Endothelial cell of umbilical vein (primary cell): Measurements from ENCODE around the gene TNRC6C. TPM values are rescaled to one million over a fixed set of nuclear protein-coding genes. Genes with fewer than 3 reads are reported as not detected.

Experiments used
- BruUV-seq: library from RNA; stranded (reverse); fragments of 400-500 nt; replicated peaks from 2 replicates; lab custom pipeline; 2021; lab: Mats Ljungman, UMichigan
- CTCF ChIA-PET: fragments of 300-600, 350-600 bp; sonication (Branson Sonifier 250); formaldehyde crosslinking; loops from one replicate; lab custom pipeline; 2021; ENCODE audit warnings: antibody characterized with exemption, inconsistent platforms; lab: Charles Lee
- POLR2A ChIA-PET: fragments of 300-600, 350-600 bp; sonication (Branson Sonifier 250); formaldehyde crosslinking; loops from one replicate; lab custom pipeline; 2021; ENCODE audit warnings: antibody characterized with exemption, inconsistent platforms; lab: Charles Lee
- DNase-seq: peaks from one replicate; pipeline ENCODE4 v3.0.0-alpha.2; 2011; ENCODE audit warnings: low read depth, low spot score
- FAIRE-seq: peaks from 2 replicates; lab custom pipeline; 2011; peaks lifted over from hg19 to GRCh38; lab: Jason Lieb, UNC
- H2AFZ ChIP-seq: 2 replicates; pipeline ENCODE4 v1.6.0; 2012; ENCODE audit warnings: low read depth, low read length, control low read depth, inconsistent platforms
- H3K27ac ChIP-seq: 2 replicates; pipeline ENCODE4 v1.5.1; 2011; ENCODE audit warnings: low read depth, mild to moderate bottlenecking, control low read depth, low read length, moderate library complexity; ENCODE audit not compliant: insufficient read depth
- H3K27me3 ChIP-seq, 2 experiments: 2 replicates each; pipeline versions ENCODE4 v1.6.0 to v1.6.1; 2011; ENCODE audit warnings: low read length in 2 of 2, mixed read lengths in 1 of 2; ENCODE audit not compliant: control insufficient read depth in 2 of 2, insufficient read depth in 2 of 2
- H3K36me3 ChIP-seq, 2 experiments: 2 replicates in 1 of 2; 3 replicates in 1 of 2; pipeline ENCODE4 v1.5.1; 2011; ENCODE audit warnings: low read length in 2 of 2, mild to moderate bottlenecking in 1 of 2, moderate library complexity in 1 of 2; ENCODE audit not compliant: control insufficient read depth in 2 of 2, insufficient read depth in 2 of 2; ENCODE audit errors: extremely low read depth in 1 of 2
- H3K4me1 ChIP-seq: 3 replicates; pipeline ENCODE4 v1.5.1; 2011; ENCODE audit warnings: mild to moderate bottlenecking, low read length; ENCODE audit not compliant: control insufficient read depth, insufficient read depth; ENCODE audit errors: extremely low read depth
- H3K4me2 ChIP-seq: 2 replicates; pipeline ENCODE4 v1.6.1; 2011; ENCODE audit warnings: low read length, control low read depth, mixed read lengths; ENCODE audit not compliant: insufficient read depth
- H3K4me3 ChIP-seq, 3 experiments: fragments of 200-600 bp in 1 of 3; sonication (generic), shearing (Covaris generic) in 1 of 3; replicated peaks in 1 of 3; 2 replicates each; pipeline ENCODE4 v1.5.1; 2011 to 2016; ENCODE audit warnings: control low read depth in 3 of 3, low read length in 3 of 3, mild to moderate bottlenecking in 2 of 3, inconsistent platforms in 1 of 3, low read depth in 1 of 3, moderate library complexity in 1 of 3; ENCODE audit not compliant: insufficient read depth in 1 of 3
- H3K79me2 ChIP-seq: 2 replicates; pipeline ENCODE4 v1.6.0; 2012; ENCODE audit warnings: low read length, inconsistent platforms; ENCODE audit not compliant: control insufficient read depth, insufficient read depth
- H3K9ac ChIP-seq: replicated peaks from 2 replicates; pipeline ENCODE3; 2011; ENCODE audit warnings: low read length, control low read depth; ENCODE audit not compliant: insufficient read depth; ENCODE audit errors: extremely low read depth
- H3K9me1 ChIP-seq: replicated peaks from 3 replicates; pipeline ENCODE4 v1.6.0; 2011; ENCODE audit warnings: mild to moderate bottlenecking, low read length; ENCODE audit not compliant: control insufficient read depth, insufficient read depth; ENCODE audit errors: extremely low read depth
- H3K9me3 ChIP-seq: replicated peaks from 2 replicates; pipeline ENCODE4 v1.5.1; 2012; ENCODE audit warnings: low read length, inconsistent platforms; ENCODE audit not compliant: control insufficient read depth, insufficient read depth
- H4K20me1 ChIP-seq: replicated peaks from 2 replicates; pipeline ENCODE3; 2011; ENCODE audit warnings: mild to moderate bottlenecking, low read length; ENCODE audit not compliant: control insufficient read depth, insufficient read depth; ENCODE audit errors: extremely low read depth
- FOS ChIP-seq: IDR thresholded peaks from 2 replicates; pipeline ENCODE4 v1.6.1; 2011; ENCODE audit warnings: mild to moderate bottlenecking, low read length, moderate library complexity, borderline replicate concordance; ENCODE audit not compliant: insufficient read depth
- JUN ChIP-seq: IDR thresholded peaks from 2 replicates; pipeline ENCODE4 v1.6.1; 2011; ENCODE audit warnings: borderline replicate concordance, low read depth; ENCODE audit not compliant: insufficient read length, insufficient read depth
- MYC ChIP-seq: IDR thresholded peaks from one replicate; pipeline ENCODE4 v1.6.1; 2011; ENCODE audit warnings: mild to moderate bottlenecking, low read depth, low read length
- POLR2A ChIP-seq: IDR thresholded peaks from 2 replicates; pipeline ENCODE4 v1.6.1; 2012; ENCODE audit warnings: low read depth, mild to moderate bottlenecking, control low read depth, low read length
- POLR2AphosphoS5 ChIP-seq: IDR thresholded peaks from 2 replicates; pipeline ENCODE4 v1.6.1; 2012; ENCODE audit warnings: low read depth, mild to moderate bottlenecking, control low read depth, low read length, moderate library complexity; ENCODE audit not compliant: insufficient read depth
- dilution Hi-C: fragments of 300-500 bp; cut with MboI; formaldehyde crosslinking; loops from one replicate; pipeline ENCODE4 v1.15.0; 2019; ENCODE audit warnings: low sequenced_read_pairs; ENCODE audit not compliant: extremely low pct_ligation_motif_present
- intact Hi-C: fragments of 100-400 bp; cut with micrococcal nuclease; formaldehyde crosslinking; loops from one replicate; pipeline ENCODE4 v1.10.0; 2022
- polyA plus RNA-seq, 4 experiments: library from polyadenylated mRNA; depleted of rRNA in 3 of 4; stranded (reverse) in 3 of 4; unstranded in 1 of 4; fragments of >200 nt; gene quantifications; 2 replicates each; pipeline versions ENCODE4 v1.2.1 to v1.2.3, GENCODE V29; 2011 to 2012; ENCODE audit warnings: missing spikeins in 1 of 4
- total RNA-seq: library from RNA; stranded (reverse); gene quantifications from 2 replicates; pipeline ENCODE4 v1.2.3, GENCODE V29; 2021
- TF ChIP-seq, protein P1 (sequence below), 2 donors: IDR thresholded peaks; 1 replicate in 1 of 2; 2 replicates in 1 of 2; pipeline ENCODE4 v1.5.1; 2011; ENCODE audit warnings: low read length in 2 of 2, mild to moderate bottlenecking in 2 of 2, moderate library complexity in 2 of 2, control low read depth in 1 of 2, inconsistent platforms in 1 of 2, low read depth in 1 of 2; ENCODE audit not compliant: insufficient read depth in 1 of 2; ENCODE audit errors: extremely low read depth in 1 of 2
- TF ChIP-seq, protein P2 (sequence below): IDR thresholded peaks from 2 replicates; pipeline ENCODE4 v1.6.1; 2011; ENCODE audit not compliant: insufficient read depth, insufficient read length

The TNRC6C gene
- total and polyA plus RNA-seq, 2 donors (not counting 3 experiments of a cell fraction or from before 2014, with no cell fraction given): 2.1 to 17.5 TPM

DNA sequence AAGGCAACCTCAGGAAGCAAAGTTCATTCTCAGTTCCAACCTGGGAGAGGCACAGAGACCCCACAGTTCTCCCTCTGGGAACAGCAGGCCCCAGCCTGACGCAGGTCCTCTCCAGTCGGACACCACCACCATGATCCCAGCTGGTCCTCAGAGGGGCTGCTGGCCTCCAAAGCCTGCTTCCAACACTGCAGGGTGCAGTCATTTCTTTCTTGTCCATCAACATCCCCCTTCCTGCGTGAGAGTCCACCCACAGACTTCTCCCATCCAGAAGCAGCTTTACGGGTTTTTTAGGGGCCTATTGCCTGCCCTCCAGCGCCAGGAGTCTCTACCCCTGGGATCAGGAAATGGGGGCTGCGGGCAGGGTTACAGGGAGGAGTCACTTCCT is 29.3 kb upstream of the TNRC6C start:
- DNase-seq (no peak), FAIRE-seq (no peak)
- peaks cover 5 to 12% of the 10 kb centered on the region in 2 experiments for H3K27me3 ChIP-seq
- intact Hi-C loops (no loop called here), dilution Hi-C loops (no loop called here)
- CTCF ChIA-PET: interaction anchor here (0.9 to 1.1 kb wide), 3 partner anchors 8 to 85 kb away, joined by 3 to 4 read pairs (median 3); no protein-coding TSS in a partner anchor
- BruUV-seq: no TSS peak
- H3K9me3 ChIP-seq: no peaks in the 10 kb centered on the region
- no peak overlapping the region for H2AFZ ChIP-seq
- no peaks in the 10 kb centered on the region for H3K9me1 ChIP-seq
- H3K36me3 ChIP-seq: no peaks in the 10 kb centered on the region
- no peak overlapping the region for H3K4me3 ChIP-seq
- no peaks in the 10 kb centered on the region for H4K20me1 ChIP-seq
- no peak overlapping the region for H3K9ac ChIP-seq
- H3K4me2 ChIP-seq: no peak overlapping the region
- H3K27ac ChIP-seq: no peak overlapping the region
- H3K4me1 ChIP-seq: no peaks in the 10 kb centered on the region
- no peaks in the 10 kb centered on the region for H3K79me2 ChIP-seq
- POLR2A ChIA-PET: no interaction called here
- no peak for TF ChIP-seq MYC

DNA sequence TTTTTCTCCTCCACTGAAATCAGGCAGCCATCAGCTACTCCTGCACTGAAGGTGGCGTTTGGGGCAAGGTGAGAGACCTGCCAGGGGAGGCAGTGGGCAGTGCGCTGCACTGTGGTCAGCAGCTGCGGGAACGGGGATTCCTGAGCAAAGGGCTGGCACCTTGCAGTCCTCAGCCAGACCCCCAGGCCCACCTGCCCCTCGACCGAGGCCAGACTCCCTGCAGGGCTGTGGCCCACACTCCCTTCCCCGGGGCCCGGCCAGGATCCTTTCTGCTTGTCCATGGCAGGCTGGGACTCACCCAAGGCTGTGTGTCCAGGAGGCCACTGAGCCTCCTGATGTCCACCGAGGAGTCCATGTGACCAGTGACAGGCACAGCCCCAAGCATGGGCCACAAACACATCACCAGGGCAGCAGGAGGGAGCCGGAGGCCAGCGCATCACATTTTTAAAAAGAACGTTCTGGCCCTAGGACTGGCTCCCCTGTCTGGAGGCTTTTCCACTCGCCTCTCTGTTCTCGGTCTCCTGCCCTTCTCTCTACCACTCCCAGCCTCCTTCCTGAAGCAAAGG is 28.5 kb upstream of the TNRC6C start:
- intact Hi-C loops (no loop called here), dilution Hi-C loops (no loop called here)
- TF ChIP-seq POLR2A (no peak), MYC (no peak), JUN (no peak), POLR2AphosphoS5 (no peak), FOS (no peak)
- TF ChIP-seq, protein P1, sequence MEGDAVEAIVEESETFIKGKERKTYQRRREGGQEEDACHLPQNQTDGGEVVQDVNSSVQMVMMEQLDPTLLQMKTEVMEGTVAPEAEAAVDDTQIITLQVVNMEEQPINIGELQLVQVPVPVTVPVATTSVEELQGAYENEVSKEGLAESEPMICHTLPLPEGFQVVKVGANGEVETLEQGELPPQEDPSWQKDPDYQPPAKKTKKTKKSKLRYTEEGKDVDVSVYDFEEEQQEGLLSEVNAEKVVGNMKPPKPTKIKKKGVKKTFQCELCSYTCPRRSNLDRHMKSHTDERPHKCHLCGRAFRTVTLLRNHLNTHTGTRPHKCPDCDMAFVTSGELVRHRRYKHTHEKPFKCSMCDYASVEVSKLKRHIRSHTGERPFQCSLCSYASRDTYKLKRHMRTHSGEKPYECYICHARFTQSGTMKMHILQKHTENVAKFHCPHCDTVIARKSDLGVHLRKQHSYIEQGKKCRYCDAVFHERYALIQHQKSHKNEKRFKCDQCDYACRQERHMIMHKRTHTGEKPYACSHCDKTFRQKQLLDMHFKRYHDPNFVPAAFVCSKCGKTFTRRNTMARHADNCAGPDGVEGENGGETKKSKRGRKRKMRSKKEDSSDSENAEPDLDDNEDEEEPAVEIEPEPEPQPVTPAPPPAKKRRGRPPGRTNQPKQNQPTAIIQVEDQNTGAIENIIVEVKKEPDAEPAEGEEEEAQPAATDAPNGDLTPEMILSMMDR (IDR thresholded peaks at IDR 0.05; ENCODE audit: extremely low read depth in 1 of 2, insufficient read depth in 1 of 2, low read depth in 1 of 2, low read length in 2 of 2): no peak
- TF ChIP-seq, protein P2, sequence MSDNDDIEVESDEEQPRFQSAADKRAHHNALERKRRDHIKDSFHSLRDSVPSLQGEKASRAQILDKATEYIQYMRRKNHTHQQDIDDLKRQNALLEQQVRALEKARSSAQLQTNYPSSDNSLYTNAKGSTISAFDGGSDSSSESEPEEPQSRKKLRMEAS: no peak
- no peaks in the 10 kb centered on the region for H3K9me3 ChIP-seq
- DNase-seq: no peak
- H3K4me1 ChIP-seq: no peaks in the 10 kb centered on the region
- no peaks in the 10 kb centered on the region for H3K9me1 ChIP-seq
- peaks cover 4 to 10% of the 10 kb centered on the region in 2 experiments for H3K27me3 ChIP-seq
- FAIRE-seq: no peak
- ChIA-PET CTCF (interaction anchor here (0.9 to 1.1 kb wide), 2 partner anchors 35 to 84 kb away, joined by 3 to 4 read pairs; no protein-coding TSS in a partner anchor), POLR2A (no interaction called here)
- H3K36me3 ChIP-seq: no peaks in the 10 kb centered on the region
- no peak overlapping the region for H2AFZ ChIP-seq
- H3K79me2 ChIP-seq: no peaks in the 10 kb centered on the region
- no peak overlapping the region for H3K4me2 ChIP-seq
- H3K9ac ChIP-seq: no peak overlapping the region
- H4K20me1 ChIP-seq: no peaks in the 10 kb centered on the region
- H3K4me3 ChIP-seq: no peak overlapping the region
- no TSS peak for BruUV-seq
- H3K27ac ChIP-seq: no peak overlapping the region
